ENCODE results near the gene DSCAM.

Gene DSCAM

DNA sequence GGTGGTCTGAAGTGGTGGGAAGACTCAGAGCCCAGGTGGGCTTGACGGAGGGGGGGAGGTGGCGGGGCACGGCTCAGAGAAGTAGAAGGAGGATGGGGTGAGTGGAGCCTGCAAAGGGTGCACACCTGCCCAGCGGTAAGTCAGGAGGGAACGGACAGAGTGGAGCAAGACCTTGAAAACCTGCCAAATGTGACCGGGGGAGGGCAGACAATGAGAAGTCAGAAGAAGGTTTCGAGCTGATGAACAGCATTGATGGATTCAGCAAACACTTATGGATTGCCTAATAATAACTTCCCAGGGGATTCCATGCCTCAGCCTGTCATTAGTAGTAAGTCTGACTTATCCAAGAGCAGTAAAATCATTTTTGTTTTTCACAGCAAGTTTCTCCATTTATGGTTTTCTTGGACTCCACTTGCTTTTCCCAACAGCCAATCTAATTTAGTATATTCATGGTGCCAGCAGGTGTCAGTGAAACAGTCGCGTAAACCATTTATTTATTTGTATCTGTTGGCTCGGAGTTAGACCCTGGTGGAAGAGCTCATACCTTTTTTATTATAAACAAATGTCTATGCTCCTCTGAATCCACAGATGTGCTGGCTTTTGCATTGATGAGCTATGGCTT lies 700.6 kb downstream of the DSCAM start:
- H3K9me2 ChIP-seq (replicated peaks; ENCODE audit: insufficient read depth, low read length): no peaks in the 10 kb centered on the region
- H3K36me3 ChIP-seq (ENCODE audit: low read length): no peaks in the 10 kb centered on the region
- H3K4me2 ChIP-seq (ENCODE audit: low read depth, low read length, poor library complexity, severe bottlenecking): no peak overlapping the region
- H3K27me3 ChIP-seq (ENCODE audit: low read length): no peaks in the 10 kb centered on the region
- no peak overlapping the region for H3K27ac ChIP-seq (ENCODE audit: low read depth, low read length)
- H3K9me3 ChIP-seq (ENCODE audit: insufficient read depth, low read length): no peaks in the 10 kb centered on the region
- H3F3A ChIP-seq (ENCODE audit: insufficient read depth): no peaks in the 10 kb centered on the region
- H2AFZ ChIP-seq (ENCODE audit: low read depth, low read length, severe bottlenecking): no peak overlapping the region
- TF ChIP-seq EZH2phosphoT487 (conservative IDR thresholded peaks at IDR 0.05; ENCODE audit: low read length) (no peak), CTCF (IDR thresholded peaks at IDR 0.05; ENCODE audit: insufficient read depth, low read length, poor library complexity, severe bottlenecking) (no peak)
- H4K20me1 ChIP-seq (ENCODE audit: low read depth, low read length): no peaks in the 10 kb centered on the region
- H3K4me3 ChIP-seq (ENCODE audit: insufficient read depth, low read length, poor library complexity, severe bottlenecking): no peak overlapping the region
- no peak overlapping the region for H3K9ac ChIP-seq (ENCODE audit: low read length)
- H3K79me2 ChIP-seq (ENCODE audit: insufficient read depth, low read length): no peaks in the 10 kb centered on the region

GRCh38 chr21:40143822-40144525 lies 703.0 kb downstream of the DSCAM start:
- no peak for TF ChIP-seq EZH2phosphoT487 (conservative IDR thresholded peaks at IDR 0.05; ENCODE audit: low read length)
- peak; percentile 70 for TF ChIP-seq CTCF (IDR thresholded peaks at IDR 0.05; ENCODE audit: insufficient read depth, low read length, poor library complexity, severe bottlenecking)
- Histone ChIP-seq H3K9ac (ENCODE audit: low read length) (no peak overlapping the region), H3K4me3 (ENCODE audit: insufficient read depth, low read length, poor library complexity, severe bottlenecking) (no peak overlapping the region), H3K27me3 (ENCODE audit: low read length) (no peaks in the 10 kb centered on the region), H3K79me2 (ENCODE audit: insufficient read depth, low read length) (no peaks in the 10 kb centered on the region), H3K9me3 (ENCODE audit: insufficient read depth, low read length) (no peaks in the 10 kb centered on the region), H3K4me2 (ENCODE audit: low read depth, low read length, poor library complexity, severe bottlenecking) (no peak overlapping the region), H3K36me3 (ENCODE audit: low read length) (no peaks in the 10 kb centered on the region), H2AFZ (ENCODE audit: low read depth, low read length, severe bottlenecking) (no peak overlapping the region), H4K20me1 (ENCODE audit: low read depth, low read length) (no peaks in the 10 kb centered on the region), H3F3A (ENCODE audit: insufficient read depth) (no peaks in the 10 kb centered on the region), H3K9me2 (replicated peaks; ENCODE audit: insufficient read depth, low read length) (no peaks in the 10 kb centered on the region), H3K27ac (ENCODE audit: low read depth, low read length) (no peak overlapping the region)

DNA sequence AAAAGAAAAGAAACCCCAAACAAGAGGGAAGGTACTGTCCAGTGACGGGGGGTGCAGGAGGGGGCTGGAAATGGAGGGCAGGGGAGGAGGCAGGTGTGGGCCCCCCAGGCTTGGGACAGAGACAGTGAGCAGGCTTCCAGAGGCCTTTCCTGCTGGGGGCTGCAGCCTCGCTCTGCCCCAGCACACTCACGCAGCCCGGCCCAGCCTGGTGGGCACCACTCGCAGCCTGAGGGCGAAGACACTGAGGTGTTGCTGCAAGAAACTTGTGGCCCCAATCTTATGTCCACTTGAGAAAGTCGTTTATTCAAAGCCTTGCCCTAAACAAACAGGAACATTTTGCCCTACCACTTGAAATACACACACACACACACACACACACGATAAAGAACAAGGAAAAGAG lies 705.3 kb downstream of the DSCAM start:
- H3K9ac ChIP-seq (ENCODE audit: low read length): no peak overlapping the region
- no peak overlapping the region for H3K4me3 ChIP-seq (ENCODE audit: insufficient read depth, low read length, poor library complexity, severe bottlenecking)
- no peaks in the 10 kb centered on the region for H3K9me3 ChIP-seq (ENCODE audit: insufficient read depth, low read length)
- TF ChIP-seq EZH2phosphoT487 (conservative IDR thresholded peaks at IDR 0.05; ENCODE audit: low read length) (no peak), CTCF (IDR thresholded peaks at IDR 0.05; ENCODE audit: insufficient read depth, low read length, poor library complexity, severe bottlenecking) (no peak)
- no peaks in the 10 kb centered on the region for H3K9me2 ChIP-seq (replicated peaks; ENCODE audit: insufficient read depth, low read length)
- no peaks in the 10 kb centered on the region for H3K27me3 ChIP-seq (ENCODE audit: low read length)
- no peaks in the 10 kb centered on the region for H4K20me1 ChIP-seq (ENCODE audit: low read depth, low read length)
- H3K27ac ChIP-seq (ENCODE audit: low read depth, low read length): no peak overlapping the region
- H2AFZ ChIP-seq (ENCODE audit: low read depth, low read length, severe bottlenecking): no peak overlapping the region
- no peaks in the 10 kb centered on the region for H3K79me2 ChIP-seq (ENCODE audit: insufficient read depth, low read length)
- no peaks in the 10 kb centered on the region for H3F3A ChIP-seq (ENCODE audit: insufficient read depth)
- no peaks in the 10 kb centered on the region for H3K36me3 ChIP-seq (ENCODE audit: low read length)
- H3K4me2 ChIP-seq (ENCODE audit: low read depth, low read length, poor library complexity, severe bottlenecking): no peak overlapping the region

All from SU-DHL-6 (cell line).